Nucleus accumbens (tissue), 56 donors: ENCODE results near the gene PLCB1.
A peak's percentile ranks its signal among the peaks of the same experiment; 100 is the strongest.

ENCODE experiments used
- DNase-seq, 56 donors: peaks; one replicate each; lab custom pipeline; 2025; lab: John Stamatoyannopoulos, UW

PLCB1 gene

GRCh38 chr20:8723296-8723695 lies 591.2 kb downstream of the PLCB1 start:
- no peak for DNase-seq

DNA sequence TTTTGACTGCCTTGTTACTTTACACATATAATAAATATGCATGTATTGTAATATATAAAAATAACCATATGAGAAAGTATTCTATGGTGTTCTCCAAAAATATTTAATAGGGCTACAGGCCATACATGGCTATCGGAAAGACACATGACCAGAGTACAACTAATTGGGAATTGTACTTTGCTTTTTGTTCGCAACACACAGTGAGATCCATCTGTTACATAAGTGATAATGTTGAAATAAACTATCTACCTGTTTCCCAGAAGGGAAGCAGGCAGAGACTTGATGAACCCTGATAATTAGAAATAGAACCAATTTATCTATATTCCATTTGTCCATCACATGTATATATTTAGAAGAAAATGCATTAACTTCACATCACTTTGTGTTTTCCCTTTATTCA lies 592.8 kb downstream of the PLCB1 start:
- DNase-seq, result no peak

DNA sequence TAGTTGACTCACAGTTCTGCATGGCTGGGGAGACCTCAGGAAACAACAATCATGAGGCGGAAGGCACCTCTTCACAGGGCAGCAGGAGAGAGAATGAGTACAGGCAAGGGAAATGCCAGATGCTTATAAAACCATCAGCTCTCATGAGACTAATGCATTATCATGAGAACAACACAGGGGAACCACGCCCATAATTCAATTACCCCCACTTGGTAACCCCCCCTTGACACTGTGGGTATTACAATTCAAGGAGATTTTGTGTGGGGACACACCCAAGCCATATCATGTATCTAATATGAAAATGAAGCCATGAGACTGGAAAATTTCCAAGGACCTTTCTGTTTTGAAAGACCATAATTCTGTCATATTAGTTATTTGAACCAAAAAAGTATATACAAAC lies 594.4 kb downstream of the PLCB1 start:
- DNase-seq, result no peak

GRCh38 chr20:8735014-8735413 lies 602.9 kb downstream of the PLCB1 start:
- no peak for DNase-seq

- no peak for DNase-seq
Observed at GRCh38 chr20:8735674-8736073, 603.6 kb downstream of the PLCB1 start.

DNA sequence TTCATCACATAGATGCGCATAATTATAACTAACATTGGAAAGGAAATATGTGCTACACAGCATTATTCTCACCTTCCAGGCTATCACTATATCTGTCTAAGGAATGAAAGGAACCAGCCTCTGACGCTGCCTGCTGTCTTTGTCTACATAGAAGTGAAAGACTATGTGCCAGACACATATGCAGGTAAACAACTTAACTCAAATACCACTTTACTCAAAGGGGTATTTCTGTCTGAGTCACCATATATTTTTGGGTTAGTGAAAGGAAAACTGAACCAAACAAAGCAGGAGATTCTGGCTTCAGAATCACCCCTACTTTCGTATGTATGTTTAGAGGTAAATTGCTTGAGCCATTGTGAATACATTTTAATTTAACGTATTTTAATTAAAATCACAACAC lies 608.2 kb downstream of the PLCB1 start:
- no peak for DNase-seq

DNA sequence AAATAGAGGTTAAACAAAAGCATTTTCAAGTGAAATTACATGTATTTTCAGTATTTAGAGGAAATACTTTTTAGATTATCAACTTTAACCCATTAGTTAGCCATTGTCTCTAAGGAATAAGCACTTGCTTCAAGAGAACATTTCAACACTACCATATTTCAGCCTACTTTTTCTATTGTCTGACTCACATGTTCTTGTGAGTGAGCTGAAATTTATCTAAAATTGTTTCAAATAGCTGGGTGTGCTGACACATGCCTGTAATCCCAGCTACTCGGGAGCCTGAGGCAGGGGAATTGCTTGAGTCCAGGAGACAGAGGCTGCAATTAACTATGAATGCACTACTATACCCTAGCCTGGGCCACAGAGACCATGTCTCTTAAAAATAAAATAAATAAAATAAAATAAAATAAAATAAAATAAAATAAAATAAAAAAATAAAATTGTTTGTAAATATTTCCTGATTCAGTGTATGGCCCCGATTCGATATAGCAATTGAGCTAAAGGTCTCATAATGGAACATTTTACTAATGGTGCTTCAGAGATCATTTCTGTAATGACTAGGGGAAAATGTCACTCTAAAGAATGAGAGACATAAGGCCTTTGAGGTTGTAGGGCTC lies 612.3 kb downstream of the PLCB1 start:
- no peak for DNase-seq

- DNase-seq, result no peak
Observed at GRCh38 chr20:8749101-8749500, 617.0 kb downstream of the PLCB1 start.

- no peak for DNase-seq
Observed at GRCh38 chr20:8749986-8750385, 617.9 kb downstream of the PLCB1 start.

- DNase-seq, result no peak
Observed at GRCh38 chr20:8755340-8756118, 623.5 kb downstream of the PLCB1 start.

DNA sequence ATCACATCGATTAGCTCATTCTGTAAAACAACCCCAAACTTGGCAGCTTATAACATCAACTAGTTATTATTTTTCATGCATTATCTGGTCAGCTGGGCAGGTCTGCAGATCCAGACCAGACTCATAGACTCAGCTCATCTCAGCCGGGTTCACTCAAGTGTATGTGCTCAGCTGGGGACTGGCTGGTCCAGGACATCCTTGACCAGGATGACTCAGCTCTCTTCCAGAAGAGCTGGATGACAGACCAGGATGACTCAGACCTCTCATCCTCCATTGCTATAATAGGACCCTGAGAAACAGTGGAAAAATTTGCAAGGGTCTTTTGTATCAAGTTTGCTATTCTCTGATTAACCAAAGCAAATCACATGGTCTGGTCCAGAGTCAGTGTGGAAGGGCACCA lies 624.3 kb downstream of the PLCB1 start:
- peak in 1 of 56 donors; percentile 5 for DNase-seq

DNA sequence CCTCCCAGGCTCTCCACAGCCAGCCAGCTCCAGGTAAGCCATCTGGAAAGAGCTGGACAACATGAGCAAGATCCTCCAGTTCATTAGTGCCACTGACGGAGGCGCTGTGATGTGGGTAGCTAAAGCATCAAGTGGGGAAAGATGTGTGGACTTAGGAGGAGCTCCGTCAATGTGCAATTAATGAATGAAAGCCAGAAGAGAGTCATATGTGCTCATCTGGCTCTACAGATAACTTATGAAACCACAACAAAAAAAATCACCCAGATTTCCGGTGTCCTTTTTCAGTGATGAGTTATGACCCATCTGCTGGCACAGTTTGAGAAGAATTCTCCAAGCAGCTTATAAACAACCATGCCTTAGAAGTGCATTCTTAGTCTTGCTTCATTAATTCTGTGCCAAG lies 625.1 kb downstream of the PLCB1 start:
- DNase-seq, result no peak

DNA sequence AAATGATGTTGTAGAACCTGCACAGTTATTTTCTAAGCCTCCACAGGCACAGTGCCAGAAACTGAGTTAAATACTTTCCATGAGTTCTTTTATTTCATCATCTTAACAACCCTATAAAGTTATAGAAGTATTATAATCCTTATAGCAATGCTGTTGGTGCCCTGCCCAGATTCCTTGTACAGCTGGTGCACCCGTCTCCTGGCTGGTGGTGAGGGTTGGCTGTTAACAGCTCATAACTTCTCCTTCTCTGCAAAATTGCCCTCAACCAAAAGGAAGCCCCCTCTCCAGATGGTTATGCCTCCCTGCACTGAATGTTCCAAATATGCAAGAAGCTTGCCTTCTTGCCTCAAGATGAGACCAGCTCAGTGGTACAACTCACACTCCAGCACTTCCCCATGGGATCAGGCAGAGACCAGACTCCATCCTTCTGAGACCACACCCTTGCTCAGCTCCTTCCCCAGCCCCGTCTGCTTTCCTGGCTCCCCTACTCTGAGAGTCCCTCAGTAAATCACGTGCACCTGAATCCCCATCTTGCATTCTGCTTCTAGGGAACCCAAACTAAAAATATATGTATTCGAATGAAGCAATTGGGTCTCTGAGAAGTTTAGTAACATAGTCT lies 632.4 kb downstream of the PLCB1 start:
- no peak for DNase-seq

DNA sequence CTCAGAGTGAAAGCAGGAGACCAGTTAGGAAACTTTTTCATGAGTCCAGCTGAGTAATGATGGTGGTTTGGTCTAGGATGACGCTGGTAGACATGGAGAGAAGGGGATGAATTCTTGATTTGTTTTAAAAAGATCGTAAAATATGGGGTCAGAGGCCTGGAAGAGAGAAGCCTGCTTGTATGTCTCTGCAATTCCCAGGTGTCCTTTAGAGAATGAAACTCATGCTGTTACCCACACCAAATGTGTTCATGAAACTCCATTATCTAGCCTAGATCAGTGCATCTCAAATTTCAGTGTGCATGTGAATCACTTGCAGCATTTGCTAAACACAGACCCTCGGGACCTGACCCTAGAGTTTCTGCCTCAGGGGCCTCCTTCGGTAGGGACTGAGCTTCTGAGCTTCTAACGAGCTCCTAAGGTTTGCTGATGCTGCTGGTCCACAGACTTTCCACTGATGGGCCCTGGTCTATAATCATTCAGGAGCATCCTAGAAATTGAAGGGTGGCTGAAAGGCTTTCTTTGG lies 634.9 kb downstream of the PLCB1 start:
- no peak for DNase-seq

DNA sequence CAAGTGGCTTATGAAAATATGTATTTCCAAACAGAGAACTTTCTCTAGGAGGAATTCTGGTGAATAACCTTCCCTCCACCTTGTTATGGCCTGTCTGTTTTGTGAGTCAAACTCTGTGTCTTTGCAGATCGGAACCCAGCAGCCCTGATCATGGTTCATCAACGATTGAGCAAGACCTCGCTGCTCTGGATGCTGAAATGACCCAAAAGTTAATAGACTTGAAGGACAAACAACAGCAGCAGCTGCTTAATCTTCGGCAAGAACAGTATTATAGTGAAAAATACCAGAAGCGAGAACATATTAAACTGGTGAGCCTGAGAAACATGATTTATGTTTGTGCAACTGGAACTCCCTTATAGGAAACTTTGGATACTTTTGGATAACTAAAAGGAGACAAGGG lies 642.3 kb downstream of the PLCB1 start:
- DNase-seq, result no peak

GRCh38 chr20:8777911-8778310 lies 645.8 kb downstream of the PLCB1 start:
- DNase-seq, result no peak

- DNase-seq, result no peak
Observed at GRCh38 chr20:8778387-8778786, 646.3 kb downstream of the PLCB1 start.

DNA sequence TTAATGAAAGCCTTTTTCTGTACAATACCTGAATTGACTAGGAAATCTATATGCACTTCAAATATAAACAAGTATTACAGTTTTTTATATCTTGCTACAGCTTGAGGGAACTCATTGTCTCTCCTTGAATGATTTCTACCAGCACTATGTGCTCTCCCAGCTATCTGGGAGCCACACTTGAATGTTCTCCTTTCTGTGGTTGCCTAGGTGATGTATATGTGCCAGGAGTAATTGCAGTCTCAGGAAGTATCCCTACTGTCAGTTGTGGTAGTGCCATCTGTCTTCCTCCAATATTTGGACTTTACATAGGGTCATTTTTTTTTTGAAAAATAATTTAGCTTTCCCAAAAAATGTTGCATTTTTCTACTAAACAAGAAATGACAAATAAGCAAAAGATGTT lies 648.8 kb downstream of the PLCB1 start:
- no peak for DNase-seq

- DNase-seq, result no peak
Observed at GRCh38 chr20:8782804-8783203, 650.7 kb downstream of the PLCB1 start.

DNA sequence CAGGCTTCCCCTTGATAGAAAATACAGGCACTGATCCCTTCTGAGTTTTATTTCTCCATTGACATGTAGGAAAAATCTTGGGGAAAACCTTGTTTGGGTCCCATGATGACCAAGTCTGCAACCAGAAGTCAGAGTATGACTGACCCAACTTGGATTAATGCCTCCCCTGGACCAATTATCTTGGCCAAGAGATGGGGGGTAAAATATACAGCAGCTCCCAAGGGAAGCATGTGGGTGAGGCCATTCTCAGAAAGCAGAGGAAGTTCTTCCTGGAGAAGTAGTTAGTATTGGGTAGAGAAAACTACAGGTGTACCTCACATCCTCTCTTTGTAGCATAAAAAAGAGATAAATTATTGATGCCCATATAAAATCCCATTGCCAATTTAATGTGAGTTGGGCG lies 651.7 kb downstream of the PLCB1 start:
- DNase-seq, result no peak

DNA sequence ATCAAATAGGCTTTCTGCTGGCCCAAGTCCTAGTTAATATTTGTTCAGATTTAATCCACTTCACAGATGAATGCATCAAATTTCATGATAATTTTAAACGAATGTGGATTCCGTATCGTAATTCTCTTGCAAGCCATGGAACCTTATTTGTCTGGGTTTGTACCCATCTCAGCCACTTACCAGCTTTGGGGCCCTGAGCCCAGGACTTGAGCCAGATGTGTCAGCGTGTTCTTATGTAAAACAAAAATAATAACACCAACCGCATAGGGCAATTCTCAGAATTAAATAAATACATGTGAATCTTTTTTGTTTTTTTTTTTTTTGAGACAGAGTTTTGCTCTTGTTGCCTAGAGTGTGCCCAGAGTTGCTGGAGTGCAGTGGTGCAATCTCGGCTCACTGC lies 654.3 kb downstream of the PLCB1 start:
- DNase-seq, result no peak

GRCh38 chr20:8787090-8787489 lies 655.0 kb downstream of the PLCB1 start:
- DNase-seq, result no peak
